ENCODE data around the gene SERINC3. TPM values are rescaled to one million over a fixed set of nuclear protein-coding genes. Genes with fewer than 3 reads are reported as not detected.

SERINC3 gene
- total and polyA plus RNA-seq, 2 of the 8 experiments (the other 6 are each of a cell fraction or from before 2014, with no cell fraction given): 47.2 to 66.0 TPM

GRCh38 chr20:44485078-44485829 is 36.6 kb downstream of the SERINC3 start:
- Histone ChIP-seq H3K4me2 (ENCODE audit: insufficient read depth in 1 of 2, low read depth in 2 of 2, low read length in 2 of 2) (no peak overlapping the region), H2BK120ac (replicated peaks; ENCODE audit: low read depth, low read length) (no peak overlapping the region), H3K23ac (ENCODE audit: insufficient read length) (no peak overlapping the region), H3K9me3 (ENCODE audit: insufficient read depth in 2 of 2, low read depth in 1 of 2, low read length in 1 of 2) (no peaks in the 10 kb centered on the region), H3K27ac (ENCODE audit: low read depth, low read length) (no peak overlapping the region), H3K27me3 (replicated peaks in 1 of 4; ENCODE audit: control insufficient read depth in 3 of 4, extremely low read depth in 1 of 4, insufficient read depth in 3 of 4, low read length in 3 of 4) (no peaks in the 10 kb centered on the region), H3K56ac (replicated peaks; ENCODE audit: insufficient read length, low read depth, low read length) (no peak overlapping the region), H2AK5ac (ENCODE audit: low read depth, low read length) (no peak overlapping the region), H3K4ac (replicated peaks; ENCODE audit: insufficient read length, low read depth, low read length) (no peak overlapping the region), H3K79me1 (ENCODE audit: low read depth, low read length) (no peaks in the 10 kb centered on the region), H3K14ac (ENCODE audit: insufficient read length) (no peak overlapping the region), H2BK12ac (ENCODE audit: low read depth, low read length) (no peak overlapping the region), H4K8ac (ENCODE audit: extremely low read depth, insufficient read depth, low read length) (no peak overlapping the region), H4K91ac (replicated peaks; ENCODE audit: insufficient read length, low read length) (no peak overlapping the region), H3K36me3 (ENCODE audit: control insufficient read depth in 2 of 4, insufficient read depth in 4 of 4, low read length in 3 of 4) (peaks cover 7 to 34% (median 15%) of the 10 kb centered on the region in 4 experiments; a peak in 7 of 8 replicates), H2BK20ac (ENCODE audit: low read length) (no peak overlapping the region), H3K9ac (replicated peaks in 1 of 4; ENCODE audit: extremely low read depth in 1 of 4, low read depth in 3 of 4, low read length in 3 of 4) (no peak overlapping the region), H2BK5ac (ENCODE audit: low read depth, low read length) (no peak overlapping the region), H2BK15ac (ENCODE audit: low read length) (no peak overlapping the region), H4K20me1 (replicated peaks in 1 of 2; ENCODE audit: control insufficient read depth in 1 of 2, insufficient read depth in 2 of 2, low read length in 2 of 2) (peaks cover 1 to 2% of the 10 kb centered on the region in 2 experiments), H2AFZ (ENCODE audit: low read length) (no peak overlapping the region), H3K79me2 (ENCODE audit: control insufficient read depth in 1 of 2, insufficient read depth in 2 of 2, low read length in 2 of 2) (no peaks in the 10 kb centered on the region), H3K18ac (ENCODE audit: extremely low read depth, low read length) (no peak overlapping the region), H3K4me1 (replicated peaks in 1 of 4; ENCODE audit: control insufficient read depth in 3 of 4, insufficient read depth in 4 of 4, low read length in 3 of 4) (no peaks in the 10 kb centered on the region), H4K5ac (ENCODE audit: insufficient read length, low read depth, low read length) (no peak overlapping the region), H3K23me2 (ENCODE audit: low read depth, low read length) (no peaks in the 10 kb centered on the region), H3K4me3 (ENCODE audit: extremely low read depth in 1 of 4, insufficient read depth in 2 of 4, low read depth in 3 of 4, low read length in 4 of 4) (no peak overlapping the region)
- 91% methylated on average over 7 of the region's 7 CpGs; no CpG with 5 or more reads in 1 of the 2 experiments for WGBS, 2 experiments (ENCODE audit: extremely low coverage in 1 of 2, insufficient coverage in 1 of 2, insufficient read length in 1 of 2, insufficient replicate concordance in 2 of 2, low coverage in 1 of 2, low lambda C conversion rate in 2 of 2, missing lambda C conversion rate in 1 of 2)
- no peak for FAIRE-seq
- ChIA-PET CTCF (ENCODE audit: partially characterized antibody) (interaction anchor here (1.2 to 1.3 kb wide), 2 partner anchors 18 to 141 kb away, joined by 3 read pairs; no protein-coding TSS in a partner anchor), POLR2A (ENCODE audit: partially characterized antibody) (no interaction called here)
- no peak for DNase-seq (ENCODE audit: low read depth in 1 of 2, low spot score in 2 of 2)
- no peak for TF ChIP-seq POLR2A (IDR thresholded peaks at IDR 0.05; ENCODE audit: control extremely low read depth in 1 of 2, low read depth in 2 of 2, low read length in 2 of 2)
- no peak for TF ChIP-seq MAX (IDR thresholded peaks at IDR 0.05)
- no peak for TF ChIP-seq SRF (IDR thresholded peaks at IDR 0.05; ENCODE audit: low read depth, low read length)
- TF ChIP-seq POU5F1 (IDR thresholded peaks at IDR 0.05; ENCODE audit: low read depth, low read length): no peak
- TF ChIP-seq BRCA1 (IDR thresholded peaks at IDR 0.05; ENCODE audit: low read depth, low read length): no peak
- TF ChIP-seq CTBP2 (IDR thresholded peaks at IDR 0.05; ENCODE audit: borderline replicate concordance, insufficient read depth, insufficient read length, low read length): no peak
- TF ChIP-seq RFX5 (IDR thresholded peaks at IDR 0.05; ENCODE audit: borderline replicate concordance, low read depth, low read length): no peak
- TF ChIP-seq SP4 (IDR thresholded peaks at IDR 0.05; ENCODE audit: low read length): no peak
- no peak for TF ChIP-seq ASH2L (IDR thresholded peaks at IDR 0.05; ENCODE audit: low read length)
- no peak for TF ChIP-seq SIX5 (IDR thresholded peaks at IDR 0.05; ENCODE audit: low read depth, low read length)
- TF ChIP-seq EP300 (IDR thresholded peaks at IDR 0.05; ENCODE audit: borderline replicate concordance in 1 of 2, low read depth in 2 of 2, low read length in 2 of 2): no peak
- no peak for TF ChIP-seq PHF8 (conservative IDR thresholded peaks at IDR 0.05; ENCODE audit: low read depth, low read length)
